Testis (tissue), 2 donors: ENCODE data around the gene CKS1B.

Experiments
- POLR2A ChIP-seq: fragments of 450-650 bp; IDR thresholded peaks from one replicate; pipeline ENCODE4 v1.6.1; 2017; ENCODE audit warnings: antibody characterized with exemption, mild to moderate bottlenecking, moderate library complexity
- TF ChIP-seq, protein P1 (sequence below), 3 experiments: fragments of 450-650 bp in 2 of 3; fragments of 200-600 bp in 1 of 3; sonication (generic) in 1 of 3; IDR thresholded peaks; one replicate each; pipeline ENCODE4 v1.5.1; 2016 to 2019; ENCODE audit warnings: antibody characterized with exemption in 3 of 3, mild to moderate bottlenecking in 2 of 3, moderate library complexity in 1 of 3

DNA sequence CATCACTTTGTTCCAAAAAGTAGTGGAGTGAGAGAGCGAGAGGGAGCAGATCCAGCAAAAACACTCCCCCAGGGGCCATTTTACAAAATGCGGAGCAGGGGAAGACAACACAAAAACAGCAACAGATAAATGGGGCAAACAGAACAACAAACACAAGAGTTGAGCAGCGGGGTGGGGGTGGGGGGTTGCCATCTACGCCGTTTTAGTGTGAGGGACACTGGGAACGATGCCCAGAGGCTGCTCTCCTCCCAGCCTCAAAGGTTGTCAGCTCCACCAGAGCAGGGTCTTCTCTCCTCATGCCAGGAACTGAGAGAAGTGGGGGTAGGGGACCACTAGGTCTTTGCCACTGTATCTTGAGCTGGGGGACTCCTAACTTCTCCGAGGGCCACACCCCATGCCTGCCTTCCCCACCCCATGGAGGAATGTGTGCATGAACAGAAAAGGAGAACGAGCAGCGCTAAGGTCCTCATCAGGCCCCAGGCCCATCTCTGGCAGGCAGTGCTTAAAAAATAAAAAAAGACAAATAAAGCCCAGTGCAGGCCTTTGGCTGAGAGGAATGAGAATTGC lies 17.3 kb upstream of the CKS1B start:
- TF ChIP-seq, protein P1, sequence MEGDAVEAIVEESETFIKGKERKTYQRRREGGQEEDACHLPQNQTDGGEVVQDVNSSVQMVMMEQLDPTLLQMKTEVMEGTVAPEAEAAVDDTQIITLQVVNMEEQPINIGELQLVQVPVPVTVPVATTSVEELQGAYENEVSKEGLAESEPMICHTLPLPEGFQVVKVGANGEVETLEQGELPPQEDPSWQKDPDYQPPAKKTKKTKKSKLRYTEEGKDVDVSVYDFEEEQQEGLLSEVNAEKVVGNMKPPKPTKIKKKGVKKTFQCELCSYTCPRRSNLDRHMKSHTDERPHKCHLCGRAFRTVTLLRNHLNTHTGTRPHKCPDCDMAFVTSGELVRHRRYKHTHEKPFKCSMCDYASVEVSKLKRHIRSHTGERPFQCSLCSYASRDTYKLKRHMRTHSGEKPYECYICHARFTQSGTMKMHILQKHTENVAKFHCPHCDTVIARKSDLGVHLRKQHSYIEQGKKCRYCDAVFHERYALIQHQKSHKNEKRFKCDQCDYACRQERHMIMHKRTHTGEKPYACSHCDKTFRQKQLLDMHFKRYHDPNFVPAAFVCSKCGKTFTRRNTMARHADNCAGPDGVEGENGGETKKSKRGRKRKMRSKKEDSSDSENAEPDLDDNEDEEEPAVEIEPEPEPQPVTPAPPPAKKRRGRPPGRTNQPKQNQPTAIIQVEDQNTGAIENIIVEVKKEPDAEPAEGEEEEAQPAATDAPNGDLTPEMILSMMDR (IDR thresholded peaks at IDR 0.05) = no peak
- no peak for TF ChIP-seq POLR2A
